ENCODE data around the gene NIPAL1.

NIPAL1 gene

DNA sequence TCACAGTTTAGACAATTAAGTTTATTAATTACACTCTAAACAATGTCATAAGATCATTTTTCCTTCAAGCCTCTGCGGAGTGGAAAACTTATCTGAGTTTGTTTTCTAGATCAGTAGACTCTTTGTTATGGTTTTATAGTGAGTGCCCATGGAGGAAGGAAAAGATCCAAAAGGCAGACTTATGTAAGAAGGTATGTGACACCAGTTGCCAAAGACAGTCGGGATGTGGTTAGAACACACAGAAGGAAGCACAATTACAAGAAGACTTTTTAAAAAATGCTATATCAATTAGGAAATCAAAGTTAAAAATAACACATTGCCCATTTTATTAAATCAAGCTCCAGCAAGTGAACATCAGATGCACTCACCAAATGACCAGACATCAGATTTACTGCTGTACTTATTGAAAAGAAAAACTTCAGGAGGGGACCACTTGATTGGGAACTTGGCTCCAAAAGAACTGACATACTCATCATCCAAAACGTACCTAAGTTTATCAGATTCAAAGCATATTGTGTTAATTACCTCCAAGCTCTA is 57.1 kb downstream of the NIPAL1 start:
- TF ChIP-seq, protein P1, sequence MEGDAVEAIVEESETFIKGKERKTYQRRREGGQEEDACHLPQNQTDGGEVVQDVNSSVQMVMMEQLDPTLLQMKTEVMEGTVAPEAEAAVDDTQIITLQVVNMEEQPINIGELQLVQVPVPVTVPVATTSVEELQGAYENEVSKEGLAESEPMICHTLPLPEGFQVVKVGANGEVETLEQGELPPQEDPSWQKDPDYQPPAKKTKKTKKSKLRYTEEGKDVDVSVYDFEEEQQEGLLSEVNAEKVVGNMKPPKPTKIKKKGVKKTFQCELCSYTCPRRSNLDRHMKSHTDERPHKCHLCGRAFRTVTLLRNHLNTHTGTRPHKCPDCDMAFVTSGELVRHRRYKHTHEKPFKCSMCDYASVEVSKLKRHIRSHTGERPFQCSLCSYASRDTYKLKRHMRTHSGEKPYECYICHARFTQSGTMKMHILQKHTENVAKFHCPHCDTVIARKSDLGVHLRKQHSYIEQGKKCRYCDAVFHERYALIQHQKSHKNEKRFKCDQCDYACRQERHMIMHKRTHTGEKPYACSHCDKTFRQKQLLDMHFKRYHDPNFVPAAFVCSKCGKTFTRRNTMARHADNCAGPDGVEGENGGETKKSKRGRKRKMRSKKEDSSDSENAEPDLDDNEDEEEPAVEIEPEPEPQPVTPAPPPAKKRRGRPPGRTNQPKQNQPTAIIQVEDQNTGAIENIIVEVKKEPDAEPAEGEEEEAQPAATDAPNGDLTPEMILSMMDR (IDR thresholded peaks at IDR 0.05): no peak
- H3K27ac ChIP-seq: no peak overlapping the region

DNA sequence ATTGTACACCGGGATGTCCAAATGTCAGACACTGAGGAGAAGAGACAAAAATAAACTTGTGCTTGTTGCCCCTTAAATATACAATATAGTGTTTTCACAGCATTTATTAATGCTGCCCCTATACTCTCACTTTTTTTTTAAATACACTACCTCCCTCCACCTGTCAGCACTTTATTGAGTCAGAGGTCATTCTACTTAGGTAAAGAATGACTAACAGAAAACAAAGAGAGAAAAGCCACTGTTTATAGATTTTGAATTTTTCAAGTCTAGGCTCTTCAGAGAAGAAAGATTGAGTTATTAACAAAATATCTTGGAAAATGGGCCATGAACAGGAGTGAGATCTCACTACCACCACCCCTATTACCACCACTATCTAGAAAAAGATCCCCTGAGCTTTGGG is 58.1 kb downstream of the NIPAL1 start:
- no peak for DNase-seq (ENCODE audit: low spot score)
- TF ChIP-seq, protein P1 (IDR thresholded peaks at IDR 0.05): no peak
- Histone ChIP-seq H3K4me3 (no peak overlapping the region), H3K27ac (no peak overlapping the region)

More for the DNA sequence above, 57.1 kb downstream of the NIPAL1 start:
- H3K4me3 ChIP-seq: no peak overlapping the region
- no peak for DNase-seq (ENCODE audit: low spot score)

DNA sequence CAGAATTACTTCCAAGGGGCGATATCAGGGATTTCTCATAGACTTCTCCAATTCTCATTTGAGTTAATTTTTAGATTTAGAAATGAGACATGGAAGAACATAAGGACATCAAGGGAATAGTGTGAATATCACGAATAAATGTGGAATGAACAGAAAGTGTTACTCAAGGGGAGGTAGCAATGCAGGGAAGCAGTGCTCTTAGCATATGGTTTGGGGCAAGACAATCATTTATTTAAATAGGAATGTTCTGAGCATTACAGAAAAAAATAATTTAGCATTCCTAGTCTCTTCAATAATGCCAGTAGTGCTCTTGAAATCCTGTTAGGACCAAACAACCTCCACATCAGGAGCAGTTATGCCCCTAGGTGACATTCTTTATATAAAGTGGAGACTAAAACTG is 61.9 kb downstream of the NIPAL1 start:
- H3K27ac ChIP-seq: no peak overlapping the region
- no peak overlapping the region for H3K4me3 ChIP-seq
- DNase-seq (ENCODE audit: low spot score): no peak
- TF ChIP-seq, protein P1 (IDR thresholded peaks at IDR 0.05): no peak

DNA sequence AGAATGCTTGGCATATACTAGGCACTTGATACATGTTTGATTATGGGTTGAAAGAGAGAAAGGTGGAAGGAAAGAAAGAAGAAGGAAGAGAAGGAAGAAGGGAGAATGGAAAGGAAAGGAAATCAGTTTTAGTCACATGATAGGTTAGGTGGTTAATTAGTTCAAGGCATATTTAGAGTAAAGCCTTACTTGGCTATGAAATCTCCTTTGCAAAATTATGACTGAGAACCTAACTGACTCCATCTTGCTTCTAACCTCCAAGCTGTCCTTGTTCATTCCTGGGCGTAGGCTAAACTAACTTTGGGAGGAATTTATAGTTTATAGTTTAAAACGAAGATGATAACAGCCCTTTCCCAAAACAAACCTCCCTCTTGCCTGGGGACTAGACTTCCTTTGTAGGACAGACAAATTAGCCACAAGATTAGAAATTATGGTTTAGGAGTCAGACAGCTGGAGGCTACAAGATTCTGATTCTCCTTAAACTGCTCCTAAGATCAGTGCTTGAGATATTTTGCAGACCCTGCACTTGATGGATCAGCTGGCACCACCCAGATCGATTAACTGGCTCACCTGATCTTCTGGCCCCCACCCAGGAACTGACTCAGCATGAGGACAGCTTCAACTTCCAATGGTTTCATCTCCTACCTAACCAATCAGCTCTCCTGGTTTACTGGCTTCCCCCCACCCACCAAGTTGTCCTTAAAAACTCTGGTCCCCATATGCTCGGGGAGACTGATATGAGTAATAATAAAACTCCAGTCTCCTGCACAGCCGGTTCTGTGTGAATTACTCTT is 62.5 kb downstream of the NIPAL1 start:
- no peak for DNase-seq (ENCODE audit: low spot score)
- Histone ChIP-seq H3K4me3 (no peak overlapping the region), H3K27ac (no peak overlapping the region)
- TF ChIP-seq, protein P1 (IDR thresholded peaks at IDR 0.05): no peak

DNA sequence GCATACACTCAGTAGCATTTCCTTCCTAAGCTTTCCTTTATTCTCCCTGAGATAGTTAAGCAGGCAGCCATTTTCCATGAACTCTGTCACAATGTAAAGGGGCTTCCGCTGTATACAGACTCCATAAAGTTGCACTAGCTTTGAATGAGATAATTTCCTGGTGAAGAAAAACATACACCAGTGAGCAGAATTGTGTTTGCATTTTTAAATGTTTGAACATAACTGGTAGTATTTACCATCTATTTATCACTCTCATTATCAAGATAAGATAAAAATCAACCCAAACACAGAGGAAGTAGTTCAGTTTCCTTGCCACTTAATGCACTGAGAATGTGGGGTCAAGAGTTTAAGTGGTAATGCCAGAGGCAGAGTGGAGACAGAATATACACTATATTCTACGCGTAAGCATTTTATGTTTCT is 63.4 kb downstream of the NIPAL1 start:
- Histone ChIP-seq H3K27ac (no peak overlapping the region), H3K4me3 (no peak overlapping the region)
- TF ChIP-seq, protein P1 (IDR thresholded peaks at IDR 0.05): no peak
- no peak for DNase-seq (ENCODE audit: low spot score)

DNA sequence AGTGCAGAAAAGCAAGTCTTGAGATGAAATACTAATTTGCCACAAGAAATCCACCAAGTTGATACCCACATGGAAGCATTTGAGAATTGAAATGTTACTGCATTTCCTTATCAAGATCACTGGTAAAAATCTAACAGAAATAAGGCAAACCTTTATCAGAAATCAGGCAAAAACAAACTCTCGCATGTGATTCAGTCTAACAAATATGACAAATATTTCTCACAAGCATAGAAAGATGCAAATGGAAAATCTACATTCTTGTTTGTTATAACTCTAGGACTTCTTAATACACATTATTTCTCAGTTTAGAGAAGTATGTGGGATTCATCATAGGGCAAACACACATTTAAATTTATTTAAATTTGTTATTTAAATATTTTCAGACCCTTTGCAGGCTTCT is 64.6 kb downstream of the NIPAL1 start:
- DNase-seq (ENCODE audit: low spot score): no peak
- TF ChIP-seq, protein P1 (IDR thresholded peaks at IDR 0.05): no peak
- no peak overlapping the region for H3K4me3 ChIP-seq
- H3K27ac ChIP-seq: no peak overlapping the region

DNA sequence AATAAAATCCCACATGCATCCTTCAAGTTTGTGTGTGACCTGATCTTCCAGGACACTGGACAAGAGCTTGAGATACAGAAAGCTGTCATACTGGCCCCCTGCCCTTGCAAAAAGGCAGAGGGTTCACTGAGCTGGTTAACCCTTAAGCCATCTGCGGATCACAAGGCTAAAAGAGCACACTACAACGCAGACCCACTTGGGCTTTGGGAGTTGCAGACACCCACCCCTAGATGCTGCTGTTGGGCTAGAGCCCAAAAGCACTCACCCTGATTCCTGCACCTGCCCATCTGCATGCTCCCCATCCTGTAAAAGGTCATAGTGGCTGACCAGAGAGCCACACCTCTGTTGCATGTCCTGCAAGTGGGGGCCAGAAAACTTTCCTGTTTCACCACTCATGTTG is 66.4 kb downstream of the NIPAL1 start:
- Histone ChIP-seq H3K4me3 (no peak overlapping the region), H3K27ac (no peak overlapping the region)
- DNase-seq (ENCODE audit: low spot score): no peak
- TF ChIP-seq, protein P1 (IDR thresholded peaks at IDR 0.05): no peak

Measured in coronary artery (tissue), 2 donors.